AML-193 (cell line): ENCODE results near the gene CD82.

ENCODE experiments used
- DNase-seq, 2 experiments: peaks; one replicate each; lab custom pipeline; 2025; lab: John Stamatoyannopoulos, UW

CD82 gene

GRCh38 chr11:44601471-44602370 lies 36.3 kb downstream of the CD82 start:
- no peak for DNase-seq

GRCh38 chr11:44602891-44603310 lies 37.4 kb downstream of the CD82 start:
- DNase-seq, result no peak

- DNase-seq, result no peak
These were observed 38.7 kb downstream of the CD82 start for GRCh38 chr11:44604171-44604581.

- no peak for DNase-seq
These were observed 39.7 kb downstream of the CD82 start for GRCh38 chr11:44605068-44605708.

- DNase-seq, result no peak
These were observed 40.5 kb downstream of the CD82 start for GRCh38 chr11:44605965-44606364.

- DNase-seq, result no peak
These were observed 41.0 kb downstream of the CD82 start for GRCh38 chr11:44606472-44606871.

GRCh38 chr11:44607319-44607962 lies 42.0 kb downstream of the CD82 start:
- no peak for DNase-seq

- DNase-seq, result no peak
These were observed 42.5 kb downstream of the CD82 start for GRCh38 chr11:44607987-44608386.

GRCh38 chr11:44608651-44608990 lies 43.2 kb downstream of the CD82 start:
- DNase-seq, result no peak

- no peak for DNase-seq
These were observed 43.7 kb downstream of the CD82 start for GRCh38 chr11:44608991-44609782.

- DNase-seq, result no peak
These were observed 44.3 kb downstream of the CD82 start for GRCh38 chr11:44609783-44610155.

- no peak for DNase-seq
These were observed 44.9 kb downstream of the CD82 start for GRCh38 chr11:44610186-44610955.

GRCh38 chr11:44611088-44611487 lies 45.6 kb downstream of the CD82 start:
- DNase-seq, result no peak

GRCh38 chr11:44611687-44612434 lies 46.4 kb downstream of the CD82 start:
- DNase-seq, result no peak

GRCh38 chr11:44613153-44613552 lies 47.7 kb downstream of the CD82 start:
- DNase-seq, result no peak

GRCh38 chr11:44614281-44614775 lies 48.9 kb downstream of the CD82 start:
- DNase-seq, result no peak

- DNase-seq, result no peak
These were observed 49.7 kb downstream of the CD82 start for GRCh38 chr11:44615041-44615755.

GRCh38 chr11:44615913-44616791 lies 50.7 kb downstream of the CD82 start:
- DNase-seq, result no peak
